NCI-H2171 (cell line): Measurements from ENCODE around the gene PDIA5.

Experiments used
- DNase-seq: peaks from one replicate; lab custom pipeline; 2025; lab: John Stamatoyannopoulos, UW

Gene PDIA5

GRCh38 chr3:123071581-123071980, 4.8 kb downstream of the PDIA5 start:
- DNase-seq: no peak

GRCh38 chr3:123072152-123072551, 5.3 kb downstream of the PDIA5 start:
- DNase-seq: no peak

GRCh38 chr3:123072564-123072963, 5.7 kb downstream of the PDIA5 start:
- no peak for DNase-seq

- no peak for DNase-seq
Observed at GRCh38 chr3:123075359-123075758, 8.5 kb downstream of the PDIA5 start.

- no peak for DNase-seq
Observed at GRCh38 chr3:123076112-123076495, 9.3 kb downstream of the PDIA5 start.

GRCh38 chr3:123076496-123077418, 9.9 kb downstream of the PDIA5 start:
- no peak for DNase-seq

- DNase-seq: no peak
Observed at GRCh38 chr3:123078101-123078500, 11.3 kb downstream of the PDIA5 start.

- no peak for DNase-seq
Observed at GRCh38 chr3:123080864-123081562, 14.2 kb downstream of the PDIA5 start.

GRCh38 chr3:123081718-123082369, 15.0 kb downstream of the PDIA5 start:
- no peak for DNase-seq

GRCh38 chr3:123082370-123083065, 15.7 kb downstream of the PDIA5 start:
- DNase-seq: no peak

- DNase-seq: no peak
Observed at GRCh38 chr3:123083383-123084124, 16.7 kb downstream of the PDIA5 start.

GRCh38 chr3:123084192-123084591, 17.4 kb downstream of the PDIA5 start:
- DNase-seq: no peak

GRCh38 chr3:123084738-123085237, 18.0 kb downstream of the PDIA5 start:
- DNase-seq: no peak

- no peak for DNase-seq
Observed at GRCh38 chr3:123085293-123085931, 18.6 kb downstream of the PDIA5 start.

GRCh38 chr3:123085932-123086627, 19.3 kb downstream of the PDIA5 start:
- no peak for DNase-seq

- DNase-seq: peak; percentile 85
Observed at GRCh38 chr3:123088387-123088786, 21.6 kb downstream of the PDIA5 start.

GRCh38 chr3:123089611-123090331, 22.9 kb downstream of the PDIA5 start:
- DNase-seq: no peak

GRCh38 chr3:123090728-123091531, 24.1 kb downstream of the PDIA5 start:
- no peak for DNase-seq

- no peak for DNase-seq
Observed at GRCh38 chr3:123092243-123092642, 25.4 kb downstream of the PDIA5 start.
